IPS DF 4.7 (cell line): ENCODE measurements around the gene PARVA.

Source experiments
- DNase-seq: peaks from one replicate; pipeline ENCODE4 v3.0.0-alpha.2; 2013; ENCODE audit warnings: low spot score; ENCODE audit errors: extremely low read depth

PARVA gene

GRCh38 chr11:12430954-12431595 lies 53.7 kb downstream of the PARVA start:
- no peak for DNase-seq

GRCh38 chr11:12432507-12432906 lies 55.1 kb downstream of the PARVA start:
- DNase-seq: no peak

DNA sequence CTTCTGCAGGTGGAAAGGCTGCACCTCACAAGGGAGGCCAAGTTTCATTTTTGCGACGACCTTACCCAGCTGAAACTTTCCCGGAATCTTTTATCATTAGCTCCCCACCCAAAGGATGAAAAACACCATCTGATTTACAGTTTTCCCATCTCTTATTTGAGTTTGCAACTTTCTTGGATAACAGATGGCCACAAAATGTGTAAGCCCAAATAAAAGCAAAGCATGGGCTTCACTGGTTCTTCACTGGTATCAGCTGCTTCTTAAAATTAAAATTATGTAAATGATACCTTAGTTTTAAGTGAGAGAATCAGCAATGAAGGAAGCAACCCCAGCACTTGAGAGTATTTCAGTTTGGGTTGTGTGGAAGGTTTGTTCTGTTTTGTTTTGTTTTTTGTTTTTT lies 55.8 kb downstream of the PARVA start:
- DNase-seq: no peak

- no peak for DNase-seq
Observed at GRCh38 chr11:12433571-12434324, 56.4 kb downstream of the PARVA start.

DNA sequence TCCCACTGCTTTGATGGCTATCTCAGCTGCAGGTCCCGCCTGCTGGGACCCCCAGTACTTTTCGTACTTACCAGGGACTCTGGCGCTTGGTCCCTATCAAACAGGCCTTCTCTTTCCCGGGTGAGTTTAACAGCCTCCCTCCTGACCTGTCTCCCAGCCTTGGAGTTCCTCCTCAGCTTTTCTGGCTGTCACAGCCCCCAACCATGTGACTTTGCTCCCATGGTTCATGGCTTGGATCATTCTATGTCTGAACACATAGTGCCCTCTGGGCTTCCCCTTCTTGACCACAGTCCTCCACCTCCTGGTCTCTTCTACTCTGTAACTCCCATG lies 56.9 kb downstream of the PARVA start:
- DNase-seq: no peak

- DNase-seq: no peak
Observed at GRCh38 chr11:12435264-12435663, 57.9 kb downstream of the PARVA start.

- DNase-seq: no peak
Observed at GRCh38 chr11:12436266-12436665, 58.9 kb downstream of the PARVA start.

DNA sequence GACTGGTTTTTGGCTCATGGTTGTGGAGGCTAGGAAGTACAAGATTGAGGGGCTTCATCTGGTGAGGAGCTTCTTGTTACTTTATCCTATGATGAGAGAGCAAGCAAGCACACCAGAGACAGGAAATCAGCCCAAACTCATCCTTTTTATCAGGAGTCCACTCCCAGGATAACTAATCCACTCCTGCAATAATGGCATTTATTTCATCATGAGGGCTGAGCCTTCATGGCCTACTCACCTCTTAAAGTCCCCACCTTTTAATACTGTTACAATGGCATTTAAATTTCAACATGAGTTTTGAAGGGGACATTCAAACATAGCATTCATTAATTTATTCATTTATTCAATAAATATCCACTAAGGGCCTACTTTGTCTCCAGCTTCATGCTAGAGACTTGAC lies 60.9 kb downstream of the PARVA start:
- DNase-seq: no peak

- DNase-seq: peak; percentile 44
Observed at GRCh38 chr11:12439615-12440014, 62.2 kb downstream of the PARVA start.

GRCh38 chr11:12440565-12440964 lies 63.2 kb downstream of the PARVA start:
- no peak for DNase-seq

DNA sequence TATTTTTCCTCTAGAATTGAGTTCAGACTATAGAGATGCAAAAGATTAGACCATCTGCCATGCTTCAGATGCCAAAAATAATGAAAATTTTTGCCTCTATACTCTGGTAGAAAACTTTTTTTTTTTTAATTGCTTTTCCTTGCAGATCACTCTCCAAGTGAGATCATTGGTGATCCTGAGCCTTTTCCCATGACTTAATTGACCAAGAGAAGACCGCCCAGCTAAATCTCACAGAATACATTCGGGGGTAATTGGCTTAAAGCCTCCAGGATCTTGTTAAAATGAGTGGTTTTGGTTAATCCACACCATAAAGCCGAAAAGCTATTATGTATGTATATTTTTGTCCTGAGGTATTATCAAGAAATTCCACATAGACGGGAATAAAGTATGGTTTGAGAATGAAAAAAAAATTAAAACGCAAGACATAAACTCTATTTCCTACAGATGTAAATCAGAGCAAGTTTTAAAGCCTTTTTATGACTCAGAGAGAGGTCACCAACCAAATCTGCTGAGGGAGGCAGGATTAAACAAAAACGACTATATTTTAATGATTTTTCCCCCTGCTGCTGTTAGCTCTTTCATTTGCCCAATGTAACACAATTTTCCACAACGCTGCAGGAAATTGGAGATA lies 64.0 kb downstream of the PARVA start:
- no peak for DNase-seq

- no peak for DNase-seq
Observed at GRCh38 chr11:12444601-12445000, 67.2 kb downstream of the PARVA start.

GRCh38 chr11:12445001-12445400 lies 67.6 kb downstream of the PARVA start:
- DNase-seq: no peak

DNA sequence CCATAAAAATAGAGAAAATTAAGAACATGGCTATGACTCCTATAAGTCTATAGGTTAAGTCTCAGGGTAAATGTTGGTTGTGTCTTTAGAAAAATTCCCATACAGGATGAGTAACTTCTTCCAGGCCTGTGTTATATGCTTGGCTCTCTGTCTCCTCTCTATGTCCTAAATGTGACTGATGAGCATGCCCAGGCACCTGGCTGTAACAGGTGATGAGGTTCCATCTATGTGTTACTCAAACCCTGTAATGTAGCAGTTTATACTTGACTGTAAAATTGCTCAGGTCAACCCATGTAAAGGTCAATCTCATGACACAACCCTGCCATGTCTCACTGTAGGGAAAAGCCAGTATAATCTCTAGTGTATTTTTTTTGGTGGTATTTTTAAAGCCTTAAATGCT lies 69.5 kb downstream of the PARVA start:
- no peak for DNase-seq

DNA sequence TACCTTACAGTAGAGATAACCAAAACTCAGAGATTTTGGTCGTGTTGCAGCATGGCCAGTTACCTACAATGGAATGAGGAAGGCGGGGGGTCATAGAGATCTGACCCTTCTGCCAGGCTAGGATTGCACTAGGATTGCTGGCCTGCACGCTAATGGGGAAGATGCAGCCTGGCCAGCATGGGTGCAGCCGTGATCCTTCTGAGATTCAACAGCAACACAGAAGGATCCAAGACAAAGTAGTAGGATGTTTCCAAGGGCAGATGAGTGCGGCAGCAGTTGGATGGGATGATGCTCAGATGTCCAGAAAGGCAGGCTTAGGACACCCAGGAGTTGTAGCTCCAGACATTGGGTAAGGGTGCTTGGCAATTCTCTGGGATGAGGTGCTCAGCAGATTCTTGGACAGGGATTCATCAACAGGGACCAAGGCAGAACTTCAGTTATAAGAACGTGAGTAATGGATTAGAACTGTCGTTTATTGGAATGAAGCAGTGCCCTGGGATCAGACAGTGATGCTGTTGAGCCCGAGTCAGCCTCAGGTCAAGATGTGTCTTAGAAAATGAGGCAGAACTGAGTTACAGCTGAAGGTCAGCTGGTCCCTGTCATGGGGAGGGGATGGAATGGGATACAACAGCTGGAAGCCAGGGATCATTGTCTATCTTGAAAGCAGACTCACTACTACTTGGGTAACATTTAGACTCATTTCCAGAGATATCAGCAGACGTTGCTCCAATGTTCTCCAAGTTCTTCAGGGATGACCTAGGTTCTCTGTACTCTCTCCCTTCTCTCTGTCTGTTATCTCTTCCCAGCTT lies 71.0 kb downstream of the PARVA start:
- no peak for DNase-seq

GRCh38 chr11:12449961-12450715 lies 72.8 kb downstream of the PARVA start:
- no peak for DNase-seq

DNA sequence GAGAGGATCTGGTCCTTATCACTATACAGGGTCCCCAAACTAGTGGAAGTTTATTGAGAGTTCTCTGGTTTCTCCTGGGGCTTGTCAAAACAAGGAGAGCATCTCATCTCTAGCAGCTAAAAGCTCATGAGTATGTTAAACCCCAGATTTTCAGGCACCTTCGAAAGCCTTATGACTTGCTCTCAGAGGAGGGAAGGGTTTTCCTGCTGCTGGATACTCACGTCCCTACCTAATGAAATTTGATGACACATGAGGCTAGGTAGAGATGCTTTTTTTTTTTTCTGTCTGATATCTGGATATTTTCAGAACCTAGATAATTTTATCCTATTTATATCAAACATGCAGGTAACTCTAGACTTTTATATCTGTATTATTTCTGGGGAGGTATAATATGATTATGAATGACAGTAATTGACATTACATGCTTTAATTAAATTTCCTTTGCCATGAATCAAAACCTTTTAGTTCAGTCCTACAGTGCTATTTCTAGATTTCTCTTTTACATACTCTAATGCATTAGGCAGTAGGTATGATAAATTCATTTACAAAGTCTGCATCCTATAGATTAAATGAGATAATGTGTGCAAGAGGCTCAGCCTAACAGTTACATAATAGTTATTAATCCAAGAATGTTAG lies 73.9 kb downstream of the PARVA start:
- DNase-seq: no peak

DNA sequence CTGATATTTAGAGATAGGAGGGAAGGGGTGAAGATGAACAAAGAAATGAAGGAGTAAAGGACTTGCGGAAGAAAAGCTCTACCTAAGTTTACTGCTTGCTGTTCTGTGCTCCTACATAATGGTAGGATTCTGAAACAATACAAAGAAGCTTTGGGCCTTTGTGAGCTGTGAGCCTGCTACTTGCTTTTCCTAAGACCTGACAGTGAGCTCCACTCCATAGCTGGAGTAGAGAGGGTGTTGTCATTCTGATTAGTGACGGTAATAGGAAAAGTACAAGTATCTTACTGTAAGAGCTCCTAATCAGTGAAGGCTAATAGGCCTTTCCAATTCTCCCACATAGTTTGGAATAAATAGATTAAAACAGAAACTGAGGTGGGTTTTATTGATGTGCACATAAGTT lies 75.9 kb downstream of the PARVA start:
- DNase-seq: no peak

DNA sequence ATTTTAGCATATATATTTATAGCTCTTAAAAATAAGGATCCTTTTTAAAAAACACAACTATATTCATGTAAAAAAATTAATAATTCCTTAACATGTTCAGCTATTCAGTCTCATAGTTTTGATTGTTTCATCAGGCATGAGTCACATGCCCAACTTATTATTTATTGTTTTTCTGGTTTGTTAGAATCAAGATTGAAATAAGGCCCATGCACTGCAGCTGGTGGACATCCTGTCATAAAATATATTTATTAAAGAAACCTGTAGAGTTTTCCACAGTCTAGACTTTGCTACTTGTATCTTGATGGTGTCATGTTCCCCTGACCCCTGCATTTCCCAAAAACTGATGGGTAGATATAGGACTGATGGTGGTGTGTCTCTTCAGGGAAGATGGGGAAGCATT lies 77.4 kb downstream of the PARVA start:
- no peak for DNase-seq

DNA sequence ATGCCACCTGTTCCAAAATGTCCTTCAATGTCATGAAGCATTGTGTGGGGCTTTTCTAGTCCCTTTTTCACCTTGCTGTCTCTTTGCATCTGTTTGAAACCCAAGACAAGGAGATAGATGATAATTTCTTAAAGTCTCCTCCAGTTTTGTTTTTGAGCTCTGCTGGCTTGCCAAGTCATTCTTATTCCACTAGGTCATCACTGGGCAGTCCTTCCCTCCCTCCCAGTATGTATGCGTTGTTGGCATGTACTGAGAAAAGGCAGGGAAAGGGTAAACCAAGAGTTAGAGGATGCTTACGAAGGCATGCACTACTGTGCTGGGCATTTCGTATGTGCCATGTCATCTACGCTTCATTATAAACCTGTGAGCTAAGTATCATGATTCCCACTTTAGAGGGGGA lies 78.6 kb downstream of the PARVA start:
- no peak for DNase-seq
